GM21576 (cell line): ENCODE results near the gene SGMS1.
"Not testable (repeated sequence)": the region's sequence is repeated elsewhere in the genome, so short reads cannot be mapped to it uniquely, and the experiment has no call there.

Experiments
- ATAC-seq: cut with Tn5 transposase; IDR thresholded peaks from one replicate; pipeline ENCODE4 v1.9.1; 2021; ENCODE audit warnings: mild to moderate bottlenecking, moderate library complexity; ENCODE audit not compliant: unreplicated experiment

Gene SGMS1

DNA sequence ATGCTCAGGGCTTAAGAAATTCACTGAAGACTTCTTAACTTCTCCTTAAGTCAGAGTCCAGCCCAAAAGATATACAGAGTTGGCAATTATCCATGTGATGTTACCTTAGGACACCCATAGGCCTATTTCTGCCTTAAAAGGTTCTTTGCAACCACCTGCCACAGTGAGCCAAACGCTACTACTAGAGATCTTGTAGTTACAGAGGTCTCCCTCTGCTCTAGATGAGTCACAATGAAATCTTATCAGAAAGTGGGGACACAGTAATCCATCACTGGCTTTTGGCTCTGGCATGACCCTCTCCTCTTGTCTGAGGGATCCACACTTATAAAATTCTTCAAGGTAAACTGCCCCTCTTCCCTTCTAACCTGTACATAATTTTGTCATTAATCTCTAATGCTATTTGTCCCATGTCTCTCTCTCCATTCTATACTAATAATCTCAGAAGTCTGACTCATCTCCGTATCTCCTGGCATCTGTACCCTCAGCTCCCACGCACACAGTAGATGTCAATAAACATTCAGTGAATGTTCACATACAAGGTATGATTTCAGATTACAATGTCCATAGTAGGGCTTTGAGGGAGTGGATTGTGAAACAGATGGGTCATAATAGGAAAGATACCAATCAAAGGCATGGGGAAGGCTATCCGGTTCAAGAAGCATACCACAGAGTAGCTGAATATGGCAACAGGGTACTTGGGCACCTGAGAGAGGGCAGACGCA, 112.1 kb downstream of the SGMS1 start:
- peak; percentile 31 for ATAC-seq

DNA sequence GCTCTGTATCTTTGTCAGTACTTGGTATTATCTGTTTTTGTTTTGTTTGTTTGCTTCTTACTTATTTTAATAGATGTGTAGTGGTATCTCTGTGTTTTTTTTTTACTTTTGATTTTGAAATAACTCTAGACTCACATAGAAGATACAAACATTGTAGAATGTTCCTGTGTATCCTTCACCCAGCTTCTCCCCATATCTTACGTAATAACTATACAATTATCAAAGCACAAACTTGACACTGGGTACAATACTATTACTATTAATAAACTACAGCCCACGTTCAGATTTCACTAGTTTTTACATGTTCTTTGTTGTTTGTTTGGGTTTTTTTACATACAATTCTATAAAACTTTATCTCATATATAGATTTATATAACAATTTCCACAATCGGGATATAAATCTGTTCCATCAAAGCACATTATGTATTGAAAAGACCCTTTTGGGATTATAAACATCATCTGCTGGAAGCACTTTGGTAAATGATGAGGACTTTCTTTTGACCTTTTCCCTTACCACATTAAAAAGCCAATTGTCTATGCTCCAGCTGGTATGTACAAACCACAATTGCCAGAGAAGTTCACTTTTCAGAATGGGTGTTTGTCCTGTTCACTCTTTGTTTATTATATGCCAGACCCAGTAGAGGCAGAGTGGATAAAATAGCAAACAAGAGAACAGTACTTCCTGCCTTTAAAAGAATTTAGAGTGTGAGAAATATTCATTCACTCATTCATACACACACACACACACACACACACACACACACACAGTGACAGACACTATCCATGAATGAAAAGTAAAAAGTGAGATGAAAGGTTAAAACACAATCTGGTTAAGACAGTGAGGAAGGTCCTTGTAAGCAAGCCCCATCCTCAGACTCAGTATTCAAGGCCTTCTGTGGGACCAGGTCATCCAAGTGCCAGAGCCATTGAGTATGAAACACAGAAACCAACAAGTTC, 113.0 kb downstream of the SGMS1 start:
- ATAC-seq = no peak

DNA sequence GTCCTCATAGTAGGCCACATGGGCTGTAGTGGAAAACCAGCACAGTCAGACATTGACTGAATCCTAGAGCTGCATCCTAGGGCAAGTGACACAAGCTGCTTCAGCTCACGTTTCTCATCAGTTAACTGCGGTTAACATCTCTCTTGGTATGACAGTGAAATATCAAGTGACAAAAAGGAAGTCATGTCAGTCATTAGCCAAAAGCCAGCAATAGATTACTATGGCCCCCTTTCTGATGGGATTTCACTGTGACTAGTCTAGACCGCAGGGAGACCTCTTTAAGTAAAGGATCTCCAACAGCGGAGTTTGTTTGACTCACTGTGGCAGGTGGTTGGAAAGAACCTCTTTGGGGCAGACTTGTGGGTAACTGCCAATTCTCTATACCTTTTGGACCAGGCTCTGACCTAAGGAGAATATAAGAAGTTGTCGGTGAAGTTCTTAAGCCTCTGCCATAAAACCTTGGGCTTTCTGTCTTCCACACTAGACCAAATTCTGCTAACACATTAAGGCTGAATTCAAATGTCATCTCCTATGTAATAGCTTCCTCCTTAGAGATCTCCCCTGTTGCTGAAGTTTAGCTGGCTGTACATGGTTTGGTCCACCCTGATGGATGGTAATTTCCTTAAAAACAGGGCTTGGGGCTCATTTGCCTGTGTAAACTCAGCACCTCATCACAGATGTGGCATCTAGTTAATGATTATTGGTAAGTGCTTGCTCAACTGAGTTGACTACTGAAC, 115.3 kb downstream of the SGMS1 start:
- peak; percentile 60 for ATAC-seq

DNA sequence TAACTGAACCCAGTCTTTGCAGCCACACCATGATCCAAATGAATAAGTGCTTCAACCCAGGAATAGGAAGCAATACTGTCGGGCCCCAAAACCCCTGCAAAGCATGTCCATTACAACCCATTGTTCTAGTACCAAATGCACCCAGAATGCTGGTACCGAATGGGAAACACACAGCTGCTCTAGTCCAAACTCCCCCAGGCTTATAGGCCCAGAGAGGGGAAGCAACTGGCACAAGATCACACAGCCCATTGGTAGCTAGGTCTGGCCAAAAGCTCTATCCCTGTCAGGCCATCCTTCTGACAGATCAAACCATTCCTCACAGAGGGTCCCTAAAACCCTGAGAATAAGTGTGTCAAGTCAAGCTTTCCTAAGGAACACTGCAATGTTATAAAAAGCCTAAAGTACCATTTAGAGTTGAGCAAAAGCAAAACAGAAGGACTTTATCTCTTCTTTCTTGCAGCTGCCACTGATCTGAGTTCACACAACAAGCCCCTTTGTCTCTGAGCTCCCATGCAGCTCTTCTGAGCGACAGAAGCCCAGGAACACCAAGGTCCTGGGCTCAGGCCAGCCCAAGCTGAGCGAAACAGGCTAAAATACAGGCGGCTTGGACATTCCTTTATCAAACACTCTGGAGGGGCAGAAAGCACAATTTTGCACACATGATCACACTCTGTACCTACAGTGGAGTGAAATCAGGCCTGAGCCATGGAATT, 116.7 kb downstream of the SGMS1 start:
- ATAC-seq = no peak

DNA sequence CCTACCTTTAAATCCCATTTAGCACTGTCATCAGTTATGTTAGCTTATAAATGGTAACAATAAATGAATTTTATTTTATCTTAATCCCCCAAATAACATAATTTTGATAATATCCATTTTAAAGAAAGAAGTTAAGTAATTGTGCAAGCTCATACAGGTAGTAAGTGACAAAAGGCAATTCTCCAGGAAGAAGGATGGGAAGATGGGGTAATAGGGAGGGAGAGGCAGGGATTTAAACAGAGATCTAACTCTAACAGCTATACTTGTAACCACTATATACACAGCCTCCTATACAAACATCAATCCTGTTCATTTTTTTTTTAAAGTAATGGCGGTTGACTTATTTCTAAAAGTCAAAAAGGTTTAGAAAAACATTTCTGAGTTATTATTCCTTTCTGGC, 119.4 kb downstream of the SGMS1 start:
- no peak for ATAC-seq

DNA sequence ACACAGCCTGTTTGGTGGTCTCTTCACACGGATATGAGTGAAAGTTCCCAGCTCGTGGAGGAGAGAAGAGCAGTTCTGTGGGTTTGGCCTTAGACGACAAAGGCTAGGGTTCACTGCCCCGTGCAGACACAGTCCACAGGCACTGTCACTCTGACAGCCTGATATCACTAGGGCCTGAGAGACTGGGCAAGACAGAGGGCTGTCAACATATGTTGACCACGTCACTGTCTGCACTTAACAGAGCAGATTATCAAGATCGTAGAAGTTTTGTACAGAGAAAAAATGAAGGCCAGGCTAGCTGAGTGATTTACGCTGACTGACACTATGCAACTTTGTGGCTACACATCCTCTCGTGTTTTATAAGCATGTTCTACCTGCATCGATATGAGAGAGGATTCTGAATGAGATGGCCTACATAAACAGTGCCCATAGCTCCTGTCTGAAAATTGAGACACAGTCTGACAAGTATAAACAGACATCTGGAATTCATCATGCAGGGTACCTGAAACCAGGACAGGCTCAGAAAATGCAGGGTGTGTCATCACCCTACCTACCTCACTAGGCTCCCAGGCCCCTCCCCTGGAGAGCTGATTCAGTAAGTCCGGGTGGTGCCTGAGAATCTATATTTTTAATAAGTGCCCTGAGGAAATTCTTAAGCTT, 120.0 kb downstream of the SGMS1 start:
- ATAC-seq = no peak

DNA sequence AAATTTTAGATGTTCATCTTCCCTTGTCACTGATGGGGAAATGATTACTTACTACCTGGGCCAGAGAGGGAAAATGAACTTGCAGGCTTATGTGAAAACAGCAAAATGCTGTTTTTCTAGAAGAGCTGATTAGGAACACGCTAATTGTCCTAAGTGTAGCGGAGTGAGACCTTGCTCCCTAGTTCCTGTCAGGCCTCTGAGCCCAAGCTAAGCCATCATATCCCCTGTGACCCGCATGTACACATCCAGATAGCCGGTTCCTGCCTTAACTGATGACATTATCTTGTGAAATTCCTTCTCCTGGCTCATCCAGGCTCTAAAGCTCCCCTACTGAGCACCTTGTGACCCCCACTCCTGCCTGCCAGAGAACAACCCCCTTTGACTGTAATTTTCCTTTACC, 120.6 kb downstream of the SGMS1 start:
- ATAC-seq = not testable (repeated sequence)

DNA sequence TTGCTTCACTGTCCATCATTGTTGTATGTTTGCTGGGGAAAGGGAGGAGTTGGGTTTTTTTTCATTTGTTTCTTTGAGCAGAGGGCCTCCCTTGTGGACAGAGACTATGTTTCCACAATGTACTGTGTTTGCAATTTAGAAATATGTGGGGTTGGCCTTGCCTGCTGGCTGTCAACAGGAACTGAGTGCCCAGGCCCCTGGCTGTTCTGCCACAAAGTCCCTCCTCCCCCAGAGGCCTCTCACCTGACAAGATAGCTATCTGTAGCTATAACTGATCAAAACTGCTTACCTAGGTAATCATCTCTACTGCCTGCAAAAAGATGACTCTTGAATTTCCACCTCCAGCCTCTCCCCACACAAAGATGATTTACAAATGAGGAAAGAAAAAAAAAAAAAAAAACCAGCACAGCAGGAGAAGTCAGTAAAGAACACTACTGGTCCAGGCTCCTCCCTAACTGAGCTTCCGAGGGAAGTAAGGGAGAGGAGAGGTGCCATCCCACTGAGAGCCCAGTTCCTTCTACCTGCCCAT, 121.8 kb downstream of the SGMS1 start:
- ATAC-seq = peak; percentile 36

DNA sequence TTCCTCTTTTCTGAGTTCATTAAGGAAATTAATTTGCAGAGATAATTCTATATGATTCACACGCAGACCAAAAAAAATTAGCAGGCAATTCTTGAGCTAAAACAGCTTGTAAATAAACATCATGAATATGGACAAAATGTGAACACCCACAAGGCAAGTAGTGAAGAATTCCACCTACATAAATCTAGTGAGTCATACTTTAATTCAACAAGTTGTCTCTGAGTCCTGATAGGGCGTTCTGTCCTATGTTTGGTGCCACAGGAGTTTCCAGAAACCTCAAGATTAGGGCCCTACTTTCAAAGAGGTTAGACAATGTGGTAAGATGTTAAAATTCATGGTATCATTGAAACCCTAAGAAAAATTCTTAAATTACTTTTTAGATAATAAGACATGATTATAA, 122.3 kb downstream of the SGMS1 start:
- ATAC-seq = no peak

DNA sequence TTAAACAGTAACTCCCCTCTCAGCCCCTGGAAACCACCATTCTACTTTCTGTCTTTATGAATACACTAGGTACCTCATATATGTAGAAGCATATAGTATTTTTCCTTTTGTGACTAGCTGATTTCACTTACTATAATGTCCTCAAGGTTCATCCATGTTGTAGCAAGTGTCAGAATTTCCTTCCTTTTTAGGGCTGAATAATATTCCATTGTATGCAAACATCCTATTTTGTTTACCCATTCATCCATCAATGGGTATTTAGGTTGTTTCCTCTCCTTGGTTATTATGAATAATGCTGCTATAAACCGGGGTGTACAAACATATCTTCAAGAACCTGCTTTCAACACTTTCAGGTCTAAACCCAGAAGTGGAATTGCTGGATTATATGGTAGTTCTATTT, 125.3 kb downstream of the SGMS1 start:
- ATAC-seq = no peak

DNA sequence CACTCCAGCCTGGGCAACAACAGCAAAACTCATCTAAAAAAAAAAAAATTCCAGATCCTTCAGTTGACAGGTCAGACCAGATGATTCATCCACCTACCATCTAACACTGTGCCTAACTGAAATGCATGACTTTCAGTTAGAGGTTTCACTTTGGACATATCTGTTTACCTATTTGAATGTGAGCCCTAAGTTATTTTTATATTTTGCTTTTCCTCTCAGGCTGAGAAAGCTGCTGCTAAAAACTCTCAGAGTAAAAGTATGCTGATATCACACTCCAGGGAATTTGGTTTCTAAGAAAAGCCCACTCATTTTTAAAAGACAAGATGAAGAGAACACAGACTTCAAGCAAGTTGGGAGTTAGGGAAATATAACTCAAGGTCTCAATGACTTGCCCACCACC, 126.0 kb downstream of the SGMS1 start:
- peak; percentile 92 for ATAC-seq

DNA sequence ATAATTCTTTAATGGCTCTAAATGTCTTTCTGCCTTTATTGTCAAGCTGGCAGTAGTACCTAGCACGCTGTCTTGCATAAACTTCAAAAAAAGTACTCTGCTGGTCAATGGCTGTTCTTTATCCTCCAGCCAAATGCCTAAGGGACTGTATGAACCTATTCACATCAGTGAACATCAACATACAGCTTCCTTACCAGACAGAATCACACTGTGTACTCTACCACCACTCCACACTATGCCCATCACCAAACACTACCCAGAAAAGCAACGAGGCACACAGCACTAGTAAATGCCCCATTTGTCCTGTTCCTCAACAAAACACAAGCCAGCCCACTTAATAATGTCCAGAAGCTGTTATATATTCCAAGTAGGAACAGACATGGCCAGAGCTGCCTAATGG, 127.5 kb downstream of the SGMS1 start:
- ATAC-seq = no peak

DNA sequence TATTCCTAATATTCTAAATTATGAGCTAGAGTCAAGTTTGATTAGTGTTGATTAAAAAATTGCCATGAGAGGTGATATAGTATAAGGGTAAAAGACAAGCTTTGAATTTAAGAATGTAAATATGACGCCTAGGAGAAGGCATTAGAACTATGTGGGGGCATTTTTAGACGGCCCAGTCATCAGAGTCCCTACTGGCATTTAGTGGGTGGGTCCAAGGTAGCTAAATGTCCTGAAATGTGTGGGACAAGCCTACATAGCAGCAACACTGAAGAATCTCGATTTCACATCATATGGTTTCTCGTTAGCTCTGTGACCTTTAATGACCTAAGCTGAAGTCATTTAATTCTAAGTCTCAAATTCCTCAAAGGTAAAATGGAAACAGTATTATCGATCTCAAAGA, 133.5 kb downstream of the SGMS1 start:
- no peak for ATAC-seq

DNA sequence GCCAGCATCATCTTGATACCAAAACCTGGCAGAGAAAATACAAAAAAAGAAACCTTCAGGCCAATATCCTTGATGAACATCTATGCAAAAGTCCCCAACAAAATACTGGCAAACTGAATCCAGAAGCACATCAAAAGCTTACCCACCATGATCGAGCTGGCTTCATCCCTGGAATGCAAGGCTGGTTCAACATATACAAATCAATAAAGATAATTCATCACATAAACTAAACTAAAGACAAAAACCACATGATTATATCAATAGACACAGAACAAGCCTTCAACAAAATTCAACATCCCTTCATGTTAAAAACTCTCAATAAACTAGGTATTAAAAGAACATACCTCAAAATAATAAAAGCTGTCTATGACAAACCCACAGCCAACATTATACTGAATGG, 139.2 kb downstream of the SGMS1 start:
- not testable (repeated sequence) for ATAC-seq

DNA sequence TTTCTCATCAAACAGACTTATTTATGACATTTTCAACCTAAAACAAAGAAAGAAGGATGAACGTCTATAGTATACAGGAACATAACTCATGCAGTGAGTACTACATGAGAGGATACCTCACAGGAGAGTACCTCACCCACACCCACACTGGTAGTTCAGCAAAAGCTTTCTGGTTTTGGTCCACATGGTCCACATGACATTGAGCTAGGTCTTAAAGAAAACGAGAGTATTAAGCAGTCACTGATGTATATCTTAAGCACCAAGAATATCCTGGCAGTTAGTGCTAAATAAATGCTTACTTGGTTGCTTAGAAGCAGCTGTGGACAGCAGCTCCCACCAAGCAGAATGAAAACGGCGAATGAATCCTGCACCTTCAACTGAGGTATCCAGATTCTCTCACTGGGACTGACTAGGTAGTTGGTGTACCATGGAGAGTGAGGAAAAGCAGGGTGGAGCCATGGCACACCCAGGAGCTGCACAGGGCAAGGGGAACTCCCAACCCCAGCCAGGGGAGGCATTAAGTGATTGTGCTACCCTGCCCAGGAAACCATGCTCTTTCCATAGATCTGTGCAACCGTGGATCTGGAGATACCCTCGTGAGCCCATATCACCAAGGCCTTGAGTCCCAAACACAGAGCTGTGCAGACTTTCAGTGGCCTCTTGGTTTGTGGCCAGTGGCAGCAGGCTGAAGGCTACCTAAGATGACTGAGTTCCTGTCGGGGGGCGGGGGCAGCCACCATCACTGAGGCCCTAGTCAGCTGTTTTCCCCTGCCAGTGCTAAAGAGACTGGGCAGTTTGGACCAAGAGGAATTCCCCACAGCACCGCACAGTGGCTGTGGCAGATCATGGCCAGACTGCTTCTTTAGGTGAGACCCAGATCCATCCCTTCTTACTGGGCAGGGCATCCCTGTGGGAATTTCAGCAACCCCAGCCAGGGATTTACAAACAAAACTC, 143.4 kb downstream of the SGMS1 start:
- no peak for ATAC-seq

DNA sequence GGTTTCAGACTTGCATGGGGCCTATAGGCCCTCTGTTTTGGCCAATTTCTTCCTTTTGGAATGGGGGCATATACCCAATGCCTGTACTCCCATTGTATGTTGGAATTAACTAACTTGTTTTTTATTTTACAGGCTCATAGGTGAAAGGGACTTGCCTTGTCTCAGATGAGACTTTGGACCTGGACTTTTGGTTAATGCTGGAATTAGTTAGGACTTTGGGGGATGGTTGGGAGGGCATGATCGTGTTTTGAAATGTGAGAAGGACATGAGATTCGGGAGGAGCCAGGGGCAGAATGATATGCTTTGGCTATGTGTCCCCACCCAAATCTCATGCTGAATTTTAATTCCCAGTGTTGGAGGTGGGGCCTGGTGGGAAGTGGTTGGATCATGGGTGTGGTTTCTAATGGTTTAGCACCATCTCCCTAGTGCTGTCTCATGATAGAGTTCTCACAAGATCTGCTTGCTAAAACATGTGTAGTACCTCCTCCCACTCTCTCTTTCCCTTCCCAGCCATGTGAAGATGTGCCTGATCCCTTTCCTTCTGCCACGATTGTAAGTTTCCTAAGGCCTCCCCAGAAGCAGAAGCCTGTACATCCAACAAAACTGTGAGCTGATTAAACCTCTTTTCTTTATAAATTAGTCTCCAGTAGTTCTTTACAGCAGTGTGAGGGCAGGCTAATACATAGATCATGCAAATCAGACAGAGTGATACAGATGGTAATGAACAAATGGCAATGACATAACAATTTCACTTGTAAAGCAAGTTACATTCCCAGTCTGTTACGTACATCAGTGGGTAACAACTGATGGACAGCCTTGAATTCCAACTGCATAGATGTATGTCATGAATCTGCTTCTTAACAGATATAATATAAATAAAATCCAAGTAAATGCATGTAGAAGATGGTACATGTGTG, 146.2 kb downstream of the SGMS1 start:
- ATAC-seq = no peak

DNA sequence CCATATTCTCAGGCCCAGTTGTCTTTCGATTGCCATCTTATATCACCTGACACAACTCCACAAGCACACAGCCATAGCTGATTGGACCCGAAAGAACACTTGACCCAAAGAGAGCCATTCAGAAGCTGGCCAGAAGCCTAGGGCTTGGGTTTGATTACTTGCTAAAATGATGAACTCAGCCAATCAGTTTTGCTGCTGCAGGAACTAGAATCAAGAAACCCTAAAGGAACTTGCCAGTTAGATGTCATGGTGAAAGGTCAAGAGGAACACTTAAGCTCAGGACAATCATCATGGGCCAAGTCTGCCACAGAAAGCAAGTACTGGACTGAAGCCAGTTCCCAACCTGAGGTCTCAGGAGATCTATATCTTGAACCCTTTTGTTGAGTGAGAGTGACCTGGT, 150.0 kb downstream of the SGMS1 start:
- ATAC-seq = no peak

DNA sequence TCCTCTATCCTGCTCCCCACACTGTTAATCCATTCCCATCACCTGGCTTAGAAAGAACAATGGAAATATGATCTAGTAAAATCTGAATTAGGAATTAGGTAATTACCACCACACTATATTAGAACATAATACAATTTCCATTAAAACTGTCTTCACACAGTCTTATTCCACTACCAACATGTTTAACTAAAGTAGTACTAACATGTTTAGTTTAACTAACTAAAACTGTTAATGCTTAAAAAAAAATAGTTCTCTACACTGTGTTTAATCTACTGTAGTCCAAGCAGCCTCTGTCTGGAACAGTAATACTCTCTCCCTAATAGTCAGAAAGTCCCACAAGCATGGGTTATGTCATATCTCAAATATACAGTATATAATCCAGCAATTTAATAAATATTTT, 150.8 kb downstream of the SGMS1 start:
- no peak for ATAC-seq
